A673 (cell line): ENCODE data around the gene BTBD9. TPM values are rescaled to one million over a fixed set of nuclear protein-coding genes. Genes with fewer than 3 reads are reported as not detected.

Source experiments
- BruUV-seq: library from RNA; stranded (reverse); fragments of 400-500 nt; replicated peaks from 2 replicates; lab custom pipeline; 2021; lab: Mats Ljungman, UMichigan
- CTCF ChIA-PET: fragments of 300-600 bp; sonication (Branson Sonifier 250); formaldehyde crosslinking; loops from one replicate; lab custom pipeline; 2022; ENCODE audit warnings: antibody characterized with exemption; lab: Charles Lee
- POLR2A ChIA-PET: fragments of 300-600 bp; sonication (Branson Sonifier 250); formaldehyde crosslinking; loops from one replicate; lab custom pipeline; 2022; ENCODE audit warnings: antibody characterized with exemption; ENCODE audit not compliant: low non-redundant PET; lab: Charles Lee
- DNase-seq: peaks from one replicate; pipeline ENCODE4 v3.0.0-alpha.2; 2015; ENCODE audit warnings: low spot score
- H3K27ac ChIP-seq: fragments of 200-600 bp; sonication (generic); 2 replicates; pipeline ENCODE4 v1.5.1; 2016; ENCODE audit warnings: mixed run types, low read depth, mild to moderate bottlenecking, mixed read lengths, antibody characterized with exemption, low read length; ENCODE audit not compliant: poor library complexity, severe bottlenecking
- H3K27me3 ChIP-seq: fragments of 200-600 bp; sonication (generic); replicated peaks from 2 replicates; pipeline ENCODE4 v1.6.1; 2017; ENCODE audit warnings: mixed run types, low read depth, mild to moderate bottlenecking, mixed read lengths, antibody characterized with exemption, low read length; ENCODE audit not compliant: insufficient read depth, poor library complexity
- H3K36me3 ChIP-seq: fragments of 200-600 bp; sonication (generic); 2 replicates; pipeline ENCODE4 v1.6.1; 2016; ENCODE audit warnings: mixed run types, mild to moderate bottlenecking, mixed read lengths, antibody characterized with exemption, low read length; ENCODE audit not compliant: insufficient read depth, poor library complexity, severe bottlenecking
- H3K4me1 ChIP-seq: fragments of 200-600 bp; sonication (generic); 2 replicates; pipeline ENCODE4 v1.6.1; 2017; ENCODE audit warnings: mixed run types, mild to moderate bottlenecking, mixed read lengths, antibody characterized with exemption, low read length; ENCODE audit not compliant: insufficient read depth, poor library complexity, severe bottlenecking
- H3K4me3 ChIP-seq: fragments of 200-600 bp; sonication (generic); 2 replicates; pipeline ENCODE4 v1.5.1; 2016; ENCODE audit warnings: low read depth, mixed run types, mild to moderate bottlenecking, mixed read lengths, low read length; ENCODE audit not compliant: poor library complexity, severe bottlenecking
- H3K9me3 ChIP-seq: fragments of 200-600 bp; sonication (generic); 2 replicates; pipeline ENCODE4 v1.6.1; 2016; ENCODE audit warnings: mixed run types, low read depth, mild to moderate bottlenecking, mixed read lengths, antibody characterized with exemption, low read length; ENCODE audit not compliant: poor library complexity, severe bottlenecking
- CTCF ChIP-seq: fragments of 300-800, 200-600 bp; sonication (generic); conservative IDR thresholded peaks from 2 replicates; pipeline ENCODE4 v1.5.1; 2017; ENCODE audit warnings: low read depth, mild to moderate bottlenecking, antibody characterized with exemption, low read length, moderate library complexity, mixed read lengths
- EZH2 ChIP-seq: fragments of 200-600 bp; sonication (generic); IDR thresholded peaks from 2 replicates; pipeline ENCODE4 v1.6.1; 2017; ENCODE audit warnings: borderline replicate concordance, low read depth, mild to moderate bottlenecking, mixed read lengths, antibody characterized with exemption, low read length; ENCODE audit not compliant: poor library complexity, severe bottlenecking
- intact Hi-C: fragments of 100-400 bp; cut with micrococcal nuclease; formaldehyde crosslinking; loops from one replicate; pipeline ENCODE4 v1.10.0; 2022; ENCODE audit not compliant: unreplicated experiment
- total RNA-seq: library from RNA; stranded (reverse); gene quantifications from 2 replicates; pipeline ENCODE4 v1.2.3, GENCODE V29; 2021

Gene BTBD9
- total RNA-seq, 1 experiment from 2014 or later = 8.0 TPM

DNA sequence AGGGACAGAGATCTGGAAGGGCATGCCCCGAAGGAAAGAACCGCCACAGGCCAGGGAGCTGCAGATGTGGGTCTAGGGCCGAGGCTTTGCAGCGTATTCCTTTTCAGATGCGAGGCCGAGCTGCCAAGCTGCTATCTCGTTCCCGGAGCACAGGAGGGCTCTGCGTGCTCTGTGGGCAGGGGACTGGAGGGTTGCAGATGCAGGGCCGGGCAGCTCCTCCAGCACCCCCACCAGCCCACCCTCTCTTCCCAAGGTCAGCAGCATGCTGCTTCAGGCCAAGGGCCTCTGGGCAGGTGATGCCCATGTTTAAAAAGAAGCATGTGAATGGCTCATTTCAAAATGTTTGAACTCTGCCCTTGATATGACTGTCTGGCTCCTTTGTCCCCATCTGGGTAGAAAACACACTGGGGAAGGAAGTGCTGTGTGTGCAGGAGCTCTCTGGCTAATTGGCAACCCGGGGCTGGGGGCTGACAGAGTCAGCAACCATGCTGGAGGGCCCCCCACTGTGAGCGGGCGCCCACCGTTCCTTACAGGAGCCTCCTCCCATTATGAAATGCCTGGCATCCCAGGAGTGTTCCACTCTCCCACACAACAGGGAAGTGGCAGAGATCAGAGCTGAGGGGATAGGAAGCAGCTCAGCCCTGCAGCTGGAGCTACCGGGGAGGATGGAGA lies 466.9 kb downstream of the BTBD9 start:
- no peaks in the 10 kb centered on the region for H3K4me1 ChIP-seq
- no peak overlapping the region for H3K4me3 ChIP-seq
- TF ChIP-seq EZH2 = no peak
- no peak for TF ChIP-seq CTCF
- no peaks in the 10 kb centered on the region for H3K27me3 ChIP-seq
- intact Hi-C loops = no loop called here
- ChIA-PET CTCF (no interaction called here), POLR2A (no interaction called here)
- no peak overlapping the region for H3K27ac ChIP-seq
- H3K36me3 ChIP-seq = no peaks in the 10 kb centered on the region
- H3K9me3 ChIP-seq = no peaks in the 10 kb centered on the region
- BruUV-seq = no TSS peak
- no peak for DNase-seq

GRCh38 chr6:38171997-38172738 lies 467.6 kb downstream of the BTBD9 start:
- H3K27ac ChIP-seq = no peak overlapping the region
- no peaks in the 10 kb centered on the region for H3K4me1 ChIP-seq
- ChIA-PET CTCF (no interaction called here), POLR2A (no interaction called here)
- no peak for DNase-seq
- no peaks in the 10 kb centered on the region for H3K27me3 ChIP-seq
- H3K9me3 ChIP-seq = no peaks in the 10 kb centered on the region
- no peaks in the 10 kb centered on the region for H3K36me3 ChIP-seq
- H3K4me3 ChIP-seq = no peak overlapping the region
- intact Hi-C loops = no loop called here
- no TSS peak for BruUV-seq
- TF ChIP-seq CTCF = no peak
- no peak for TF ChIP-seq EZH2

- H3K4me3 ChIP-seq = no peak overlapping the region
- no peaks in the 10 kb centered on the region for H3K9me3 ChIP-seq
- no peaks in the 10 kb centered on the region for H3K4me1 ChIP-seq
- TF ChIP-seq EZH2 (no peak), CTCF (no peak)
- intact Hi-C loops = no loop called here
- H3K36me3 ChIP-seq = no peaks in the 10 kb centered on the region
- no peak for DNase-seq
- ChIA-PET CTCF (interaction anchor here (0.6 kb wide), 1 partner anchor 8 kb away, joined by 6 read pairs; no protein-coding TSS in a partner anchor), POLR2A (no interaction called here)
- H3K27me3 ChIP-seq = no peaks in the 10 kb centered on the region
- BruUV-seq = no TSS peak
- no peak overlapping the region for H3K27ac ChIP-seq
These were observed 468.9 kb downstream of the BTBD9 start for GRCh38 chr6:38170666-38171355.
